Sigmoid colon (tissue), 7 donors: ENCODE data around the gene HDAC7. TPM values are rescaled to one million over a fixed set of nuclear protein-coding genes. Genes with fewer than 3 reads are reported as not detected.

Experiments used
- DNase-seq: peaks from one replicate; pipeline ENCODE4 v3.0.0-alpha.2; 2019
- H3K27ac ChIP-seq, 4 donors: fragments of 200-600 bp; sonication (generic); one replicate each; pipeline ENCODE4 v1.5.1; 2016 to 2019; ENCODE audit warnings: mild to moderate bottlenecking in 1 of 4
- H3K27me3 ChIP-seq, 3 donors: fragments of 200-600 bp; sonication (generic); one replicate each; pipeline ENCODE4 v1.5.1; 2019; ENCODE audit warnings: mild to moderate bottlenecking in 1 of 3
- H3K36me3 ChIP-seq, 4 donors: fragments of 200-600 bp; sonication (generic); one replicate each; pipeline ENCODE4 v1.5.1; 2016 to 2019
- H3K4me1 ChIP-seq, 4 donors: fragments of 200-600 bp; sonication (generic); one replicate each; pipeline ENCODE4 v1.5.1; 2017 to 2019
- H3K4me3 ChIP-seq, 4 donors: fragments of 200-600 bp; sonication (generic); one replicate each; pipeline ENCODE4 v1.5.1; 2017 to 2019; ENCODE audit warnings: mild to moderate bottlenecking in 2 of 4, moderate library complexity in 1 of 4
- H3K9me3 ChIP-seq, 4 donors: fragments of 200-600 bp in 3 of 4; sonication (generic) in 3 of 4; one replicate each; pipeline versions ENCODE4 v1.5.1 to v1.6.1; 2013 to 2019
- CTCF ChIP-seq, 4 experiments: fragments of 450-650 bp in 3 of 4; fragments of 200-600 bp in 1 of 4; IDR thresholded peaks; one replicate each; pipeline ENCODE4 v1.5.1; 2016 to 2019; ENCODE audit warnings: antibody characterized with exemption in 4 of 4, mild to moderate bottlenecking in 3 of 4, moderate library complexity in 2 of 4
- EP300 ChIP-seq, 4 donors: sonication (generic); formaldehyde crosslinking; IDR thresholded peaks; one replicate each; pipeline ENCODE4 v1.6.1; 2017; ENCODE audit warnings: antibody characterized with exemption in 4 of 4
- POLR2A ChIP-seq, 2 donors: fragments of 450-650 bp; IDR thresholded peaks; one replicate each; pipeline ENCODE4 v1.6.1; 2016; ENCODE audit warnings: antibody characterized with exemption in 2 of 2, mild to moderate bottlenecking in 2 of 2, moderate library complexity in 2 of 2
- POLR2AphosphoS5 ChIP-seq, 4 donors: sonication (generic); formaldehyde crosslinking; IDR thresholded peaks; one replicate each; pipeline ENCODE4 v1.6.1; 2017; ENCODE audit warnings: antibody characterized with exemption in 4 of 4
- WGBS, 2 donors: extraction: QIAGEN DNeasy Blood & Tissue Kit; methylation state at CpG; one replicate each; pipeline ENCODE4 v1.1.7; 2013; 5-methylcytosine and 5-hydroxymethylcytosine counted together
- intact Hi-C: fragments of 100-400 bp; cut with DNase I; formaldehyde crosslinking; loops from one replicate; pipeline ENCODE4 v1.15.1; 2023
- polyA plus RNA-seq, 3 donors: library from polyadenylated mRNA; stranded (reverse); fragments of 200-250 nt; gene quantifications; one replicate each; pipeline ENCODE4 v1.2.3, GENCODE V29; 2013
- total RNA-seq, 4 donors: library from RNA; depleted of rRNA; stranded (reverse); fragments of >200 nt; gene quantifications; one replicate each; pipeline ENCODE4 v1.1.0, GENCODE V29; 2016
- donor health status: healthy with polysubstance abuse.
- donor health status: Bipolar disorder and iron deficiency.
- donor health status: healthy.

The HDAC7 gene
- total and polyA plus RNA-seq, 7 donors: 6.5 to 79.2 (median 45.3) TPM

- peaks cover 0 to 53% (median 44%) of the 10 kb centered on the region in 4 donors for H3K4me1 ChIP-seq
- TF ChIP-seq CTCF (IDR thresholded peaks at IDR 0.05) (no peak), POLR2A (IDR thresholded peaks at IDR 0.05) (no peak), POLR2AphosphoS5 (IDR thresholded peaks at IDR 0.05) (no peak), EP300 (IDR thresholded peaks at IDR 0.05) (no peak)
- no peaks in the 10 kb centered on the region for H3K9me3 ChIP-seq
- no peak overlapping the region for H3K4me3 ChIP-seq
- intact Hi-C loops: no loop called here
- peak overlapping the region in 1 of 4 donors; percentile 37 for H3K27ac ChIP-seq
- no peaks in the 10 kb centered on the region for H3K36me3 ChIP-seq
- DNase-seq: no peak
- H3K27me3 ChIP-seq: no peaks in the 10 kb centered on the region
- 90% methylated on average over 3 of the region's 3 CpGs for WGBS, 2 donors
Observed at GRCh38 chr12:47739297-47739696, 80.4 kb downstream of the HDAC7 start.

GRCh38 chr12:47737936-47738594 lies 81.6 kb downstream of the HDAC7 start:
- DNase-seq: no peak
- intact Hi-C loops: loop anchor here (1.0 to 2.0 kb wide), 3 partner anchors 19 to 101 kb away; no protein-coding TSS in a partner anchor
- Histone ChIP-seq H3K36me3 (no peaks in the 10 kb centered on the region), H3K9me3 (no peaks in the 10 kb centered on the region), H3K4me1 (peaks cover 0 to 53% (median 44%) of the 10 kb centered on the region in 4 donors), H3K27me3 (no peaks in the 10 kb centered on the region), H3K4me3 (no peak overlapping the region), H3K27ac (peak overlapping the region; percentile 78 to 83 (median 82))
- TF ChIP-seq POLR2A (IDR thresholded peaks at IDR 0.05) (no peak), EP300 (IDR thresholded peaks at IDR 0.05) (no peak), CTCF (IDR thresholded peaks at IDR 0.05) (no peak)
- WGBS, 2 donors: 84 to 92% methylated on average over 17 of the region's 17 CpGs

GRCh38 chr12:47736877-47737676 lies 82.6 kb downstream of the HDAC7 start:
- peaks cover 0 to 53% (median 44%) of the 10 kb centered on the region in 4 donors for H3K4me1 ChIP-seq
- TF ChIP-seq EP300 (IDR thresholded peaks at IDR 0.05) (peak in 1 of 4 donors; percentile 14), POLR2AphosphoS5 (IDR thresholded peaks at IDR 0.05) (peak; percentile 42 to 76 (median 58)), POLR2A (IDR thresholded peaks at IDR 0.05) (no peak), CTCF (IDR thresholded peaks at IDR 0.05) (peak in 1 of 4 experiments; percentile 12)
- DNase-seq: peak; percentile 96
- peak overlapping the region in 2 of 4 donors; percentile 2 for H3K4me3 ChIP-seq
- intact Hi-C loops: loop anchor here (1.0 to 2.0 kb wide), 3 partner anchors 18 to 102 kb away; no protein-coding TSS in a partner anchor
- no peaks in the 10 kb centered on the region for H3K36me3 ChIP-seq
- H3K9me3 ChIP-seq: no peaks in the 10 kb centered on the region
- peak overlapping the region; percentile 78 to 83 (median 82) for H3K27ac ChIP-seq
- 55 to 67% methylated on average over 19 of the region's 19 CpGs for WGBS, 2 donors
- no peaks in the 10 kb centered on the region for H3K27me3 ChIP-seq

- peaks cover 0 to 45% (median 41%) of the 10 kb centered on the region in 4 donors for H3K4me1 ChIP-seq
- intact Hi-C loops: loop anchor here (2.0 kb wide), 2 partner anchors 17 to 103 kb away; no protein-coding TSS in a partner anchor
- 28 to 68% methylated on average over 4 of the region's 4 CpGs for WGBS, 2 donors
- no peak overlapping the region for H3K4me3 ChIP-seq
- H3K27me3 ChIP-seq: no peaks in the 10 kb centered on the region
- DNase-seq: no peak
- no peaks in the 10 kb centered on the region for H3K36me3 ChIP-seq
- no peaks in the 10 kb centered on the region for H3K9me3 ChIP-seq
- peak overlapping the region; percentile 78 to 83 (median 82) for H3K27ac ChIP-seq
- TF ChIP-seq POLR2A (IDR thresholded peaks at IDR 0.05) (no peak), POLR2AphosphoS5 (IDR thresholded peaks at IDR 0.05) (no peak), EP300 (IDR thresholded peaks at IDR 0.05) (no peak), CTCF (IDR thresholded peaks at IDR 0.05) (no peak)
Observed at GRCh38 chr12:47736216-47736615, 83.5 kb downstream of the HDAC7 start.
